ENCODE data around the gene EME2. TPM values are rescaled to one million over a fixed set of nuclear protein-coding genes. Genes with fewer than 3 reads are reported as not detected.

EME2 gene
- total RNA-seq, 1 donor from 2014 or later: 15.5 TPM

- Histone ChIP-seq H3K9me3 (no peaks in the 10 kb centered on the region), H3K4me3 (no peak overlapping the region), H3K27ac (no peak overlapping the region), H3K36me3 (peaks cover 66% of the 10 kb centered on the region), H3K27me3 (ENCODE audit: low read depth) (no peaks in the 10 kb centered on the region), H3K4me1 (peaks cover 20% of the 10 kb centered on the region)
- no peak for TF ChIP-seq CTCF (IDR thresholded peaks at IDR 0.05)
- intact Hi-C loops (cut with DNase I): no loop called here
- ATAC-seq (no peak), DNase-seq (no peak)
Measured at GRCh38 chr16:1768061-1768766, 4.4 kb upstream of the EME2 start.

- Histone ChIP-seq H3K9me3 (no peaks in the 10 kb centered on the region), H3K36me3 (peaks cover 62% of the 10 kb centered on the region), H3K27ac (no peak overlapping the region), H3K4me3 (no peak overlapping the region), H3K27me3 (ENCODE audit: low read depth) (no peaks in the 10 kb centered on the region), H3K4me1 (peaks cover 24% of the 10 kb centered on the region)
- intact Hi-C loops (cut with DNase I): no loop called here
- ATAC-seq (no peak), DNase-seq (no peak)
- TF ChIP-seq CTCF (IDR thresholded peaks at IDR 0.05): no peak
Measured at GRCh38 chr16:1768767-1769401, 3.7 kb upstream of the EME2 start.

GRCh38 chr16:1769402-1770300 lies 3.0 kb upstream of the EME2 start:
- ATAC-seq (no peak), DNase-seq (no peak)
- TF ChIP-seq CTCF (IDR thresholded peaks at IDR 0.05): no peak
- intact Hi-C loops (cut with DNase I): no loop called here
- H3K27me3 ChIP-seq (ENCODE audit: low read depth): no peaks in the 10 kb centered on the region
- H3K9me3 ChIP-seq: no peaks in the 10 kb centered on the region
- peaks cover 32% of the 10 kb centered on the region for H3K4me1 ChIP-seq
- peak overlapping the region; percentile 94 for H3K27ac ChIP-seq
- H3K36me3 ChIP-seq: peaks cover 54% of the 10 kb centered on the region
- H3K4me3 ChIP-seq: peak overlapping the region; percentile 98

GRCh38 chr16:1770328-1771187 lies 2.1 kb upstream of the EME2 start:
- DNase-seq (peak; percentile 73), ATAC-seq (peak; percentile 1 to 8)
- Histone ChIP-seq H3K4me3 (peak overlapping the region; percentile 98), H3K36me3 (peaks cover 50% of the 10 kb centered on the region), H3K4me1 (peaks cover 37% of the 10 kb centered on the region), H3K27ac (peak overlapping the region; percentile 94), H3K27me3 (ENCODE audit: low read depth) (no peaks in the 10 kb centered on the region), H3K9me3 (no peaks in the 10 kb centered on the region)
- intact Hi-C loops (cut with DNase I): no loop called here
- no peak for TF ChIP-seq CTCF (IDR thresholded peaks at IDR 0.05)
